GM19438 (cell line): ENCODE measurements around the gene FAM124A.

Source experiments
- ATAC-seq: cut with Tn5 transposase; IDR thresholded peaks from one replicate; pipeline ENCODE4 v1.9.1; 2021; ENCODE audit warnings: low read depth; ENCODE audit not compliant: unreplicated experiment

Gene FAM124A

GRCh38 chr13:51298812-51299211, 76.6 kb downstream of the FAM124A start:
- no peak for ATAC-seq

GRCh38 chr13:51303063-51303552, 80.9 kb downstream of the FAM124A start:
- no peak for ATAC-seq

GRCh38 chr13:51303882-51304281, 81.7 kb downstream of the FAM124A start:
- no peak for ATAC-seq

DNA sequence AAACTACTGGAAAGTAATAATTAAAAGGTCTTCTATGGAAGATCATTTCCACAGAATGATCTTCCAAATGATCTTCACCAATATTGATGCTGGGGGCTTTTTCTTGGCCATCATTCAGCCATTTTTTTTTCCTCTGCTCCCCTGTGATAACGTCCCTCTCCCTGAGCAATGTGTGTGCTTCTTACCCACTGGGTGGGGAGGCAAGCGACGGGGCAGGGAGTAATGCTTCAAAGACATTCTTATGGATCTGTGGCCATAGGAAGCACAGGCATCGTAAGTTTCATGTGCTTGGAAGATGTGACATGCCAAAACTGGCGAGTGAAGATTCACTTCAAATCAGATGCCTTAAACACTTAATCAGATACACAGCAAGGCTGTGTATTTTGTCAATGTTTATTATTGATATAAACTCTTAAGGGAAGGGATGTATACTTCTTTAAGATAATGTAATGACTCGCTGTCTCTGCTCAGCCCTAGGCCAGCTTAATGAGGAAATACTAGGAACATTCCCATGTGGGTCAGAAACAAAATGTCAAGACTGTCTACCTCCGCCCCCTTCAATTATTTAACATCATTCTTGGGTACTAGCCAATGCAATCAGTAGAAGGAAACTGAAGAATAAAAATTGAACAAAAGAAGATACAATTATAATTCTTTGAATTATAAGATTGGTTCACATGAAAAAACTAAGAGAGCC, 83.2 kb downstream of the FAM124A start:
- no peak for ATAC-seq

DNA sequence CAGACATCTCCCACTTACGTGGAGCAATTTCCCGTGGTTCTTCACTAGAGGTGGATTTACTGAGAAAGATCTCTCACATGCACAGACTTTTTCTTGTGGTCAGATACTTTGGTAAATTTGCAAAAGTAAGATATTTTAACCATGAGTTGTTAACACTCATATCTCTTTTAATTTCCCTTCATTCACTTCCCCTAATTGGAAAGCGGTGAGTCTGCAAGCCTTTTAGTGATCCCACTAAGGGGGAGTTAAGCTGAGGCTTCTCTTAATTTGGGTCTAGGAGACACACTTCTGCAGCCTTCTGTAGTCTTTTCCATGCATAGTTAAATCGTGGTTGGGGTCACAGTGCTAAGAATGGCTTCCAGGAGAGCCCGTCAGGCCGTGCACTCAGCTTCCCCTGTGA, 86.6 kb downstream of the FAM124A start:
- no peak for ATAC-seq

DNA sequence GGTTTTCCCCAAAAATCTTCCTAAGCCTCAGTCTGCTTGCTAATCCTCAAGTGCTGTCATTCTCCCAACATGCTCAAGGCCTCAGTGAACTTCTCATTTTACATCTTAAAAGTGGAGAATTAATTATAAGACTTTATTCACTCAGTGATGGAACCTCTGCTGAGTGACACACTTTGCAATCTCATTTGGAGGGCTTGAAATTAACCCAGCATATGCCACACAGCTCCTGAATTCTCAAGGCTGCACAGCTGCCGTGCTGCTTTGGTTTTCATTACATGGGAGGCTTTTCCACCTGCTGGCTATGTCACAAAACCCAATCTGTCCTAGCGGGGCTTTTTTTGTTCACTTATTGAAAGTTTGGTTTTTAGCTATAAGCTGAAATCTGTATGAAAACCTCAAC, 89.0 kb downstream of the FAM124A start:
- ATAC-seq: no peak

DNA sequence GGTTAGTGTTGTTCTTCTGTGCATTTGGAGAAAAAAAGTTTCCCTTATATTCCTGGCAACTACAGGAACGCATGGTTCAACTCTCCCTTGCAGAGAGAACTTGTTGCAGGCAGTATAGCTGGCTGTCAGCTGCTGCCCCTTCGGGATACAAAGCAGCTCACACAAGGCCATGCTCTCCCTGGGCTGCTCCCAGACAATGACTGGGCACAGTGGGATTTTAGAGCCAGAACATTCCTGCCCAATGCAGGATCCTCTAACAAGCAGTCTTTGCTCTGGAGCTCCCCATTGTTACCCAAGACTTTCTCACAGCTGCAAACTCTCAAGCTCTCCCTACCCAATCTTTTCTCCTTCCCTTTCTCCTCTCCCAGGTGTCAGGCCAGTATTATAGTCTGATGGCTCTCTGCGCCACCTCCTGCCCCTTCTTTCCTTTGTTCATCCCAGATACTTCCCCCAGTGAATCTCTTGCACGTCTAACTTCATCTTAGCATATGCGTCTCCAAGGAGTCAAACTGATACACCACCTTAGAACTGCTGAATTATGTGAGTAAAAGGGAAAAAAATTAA, 89.8 kb downstream of the FAM124A start:
- ATAC-seq: no peak

- ATAC-seq: no peak
These were observed 91.4 kb downstream of the FAM124A start for GRCh38 chr13:51313619-51314018.

GRCh38 chr13:51317262-51317661, 95.1 kb downstream of the FAM124A start:
- no peak for ATAC-seq

DNA sequence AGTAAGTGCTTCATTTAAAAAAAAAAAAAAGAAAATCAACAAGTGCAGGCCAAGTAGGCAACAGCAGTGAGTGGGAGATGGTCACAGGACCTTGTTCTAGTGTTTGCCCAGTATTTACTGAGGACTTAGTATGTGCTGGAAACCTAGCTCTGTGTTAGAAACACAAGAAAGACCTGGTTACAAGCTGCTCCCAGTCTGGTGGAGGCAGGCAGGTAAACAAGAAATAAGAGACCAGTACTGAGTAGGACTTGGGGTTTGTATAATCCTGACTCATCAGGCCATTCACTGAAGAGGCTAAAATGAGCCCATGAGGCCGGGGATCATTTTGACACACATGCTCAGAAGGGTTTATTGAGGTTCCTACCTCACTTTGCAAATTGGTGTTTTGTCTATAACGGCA, 95.8 kb downstream of the FAM124A start:
- ATAC-seq: no peak

- no peak for ATAC-seq
These were observed 96.7 kb downstream of the FAM124A start for GRCh38 chr13:51318876-51319275.

GRCh38 chr13:51321836-51322235, 99.6 kb downstream of the FAM124A start:
- ATAC-seq: no peak

DNA sequence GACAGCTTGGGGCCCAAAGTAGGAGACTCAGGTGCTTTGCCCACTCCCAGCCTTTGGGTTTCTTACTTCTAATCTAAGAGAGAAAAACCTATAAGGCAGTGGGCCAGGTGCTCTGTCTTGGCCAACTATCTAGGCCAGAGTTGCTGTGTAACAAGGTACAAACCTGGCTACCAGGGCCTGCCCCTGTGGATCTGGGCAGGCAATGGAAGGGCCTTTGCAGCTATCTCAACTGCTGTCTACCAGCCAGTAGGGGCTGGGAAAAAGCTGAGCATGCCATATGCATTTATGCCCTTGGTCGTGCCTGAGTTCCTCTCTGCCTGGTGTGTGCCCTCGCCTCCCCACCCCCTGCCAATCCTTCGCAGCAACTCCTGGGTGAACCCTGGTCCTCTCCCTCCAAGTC, 100.6 kb downstream of the FAM124A start:
- ATAC-seq: no peak

- no peak for ATAC-seq
These were observed 101.8 kb downstream of the FAM124A start for GRCh38 chr13:51323824-51324511.

GRCh38 chr13:51324714-51325420, 102.7 kb downstream of the FAM124A start:
- no peak for ATAC-seq

DNA sequence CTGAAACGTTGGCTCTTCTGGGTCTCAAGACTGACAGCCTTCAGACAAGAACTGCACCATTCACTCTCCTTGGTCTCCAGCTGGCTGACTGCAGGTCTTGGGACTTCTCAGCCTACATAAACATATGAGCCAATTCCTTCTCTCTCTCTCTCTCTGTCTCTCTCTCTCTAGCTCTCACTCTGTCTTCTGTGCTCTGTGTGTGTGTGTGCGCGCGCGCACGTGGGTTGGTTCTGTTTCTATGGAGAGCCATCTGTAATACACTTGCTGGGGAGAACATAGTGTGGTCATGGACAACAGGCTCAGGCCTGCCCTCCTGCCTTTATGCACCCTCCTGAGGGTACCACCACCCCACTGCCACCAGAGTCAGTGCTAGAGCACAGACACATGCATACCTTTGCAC, 103.6 kb downstream of the FAM124A start:
- ATAC-seq: no peak

DNA sequence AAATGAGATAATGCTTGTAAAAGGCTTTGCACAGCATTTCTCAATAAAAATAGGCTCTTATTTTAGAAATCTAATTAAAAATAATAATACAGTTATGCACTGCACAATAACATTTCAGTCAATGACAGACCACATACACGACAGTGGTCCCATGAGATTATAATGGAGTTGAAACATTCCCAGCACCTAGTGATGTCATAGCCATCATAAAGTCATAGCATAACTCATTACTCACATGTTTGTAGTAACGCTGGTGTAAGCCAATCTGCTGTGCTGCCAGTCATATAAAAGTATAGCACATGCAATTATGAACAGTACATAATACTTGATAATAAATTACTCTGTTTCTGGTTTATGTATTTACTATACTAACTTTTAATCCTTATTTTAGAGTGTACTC, 104.6 kb downstream of the FAM124A start:
- no peak for ATAC-seq

DNA sequence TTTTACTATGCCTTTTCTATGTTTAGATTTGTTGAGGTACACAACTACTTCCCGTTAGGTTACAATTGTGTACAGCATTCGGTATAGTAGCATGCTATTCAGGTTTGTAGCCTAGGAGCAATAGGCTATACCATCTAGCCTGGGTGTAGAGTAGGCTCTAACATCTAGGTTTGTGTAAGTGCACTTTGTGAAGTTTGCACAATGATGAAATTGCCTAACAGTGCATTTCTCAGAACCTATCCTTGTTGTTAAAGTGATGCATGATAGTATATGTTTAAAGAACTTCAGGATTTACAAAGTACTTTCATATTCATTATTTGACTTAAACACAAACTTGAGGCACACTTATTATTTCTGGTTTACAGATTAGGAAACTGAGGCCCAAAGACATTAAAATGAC, 105.8 kb downstream of the FAM124A start:
- no peak for ATAC-seq

DNA sequence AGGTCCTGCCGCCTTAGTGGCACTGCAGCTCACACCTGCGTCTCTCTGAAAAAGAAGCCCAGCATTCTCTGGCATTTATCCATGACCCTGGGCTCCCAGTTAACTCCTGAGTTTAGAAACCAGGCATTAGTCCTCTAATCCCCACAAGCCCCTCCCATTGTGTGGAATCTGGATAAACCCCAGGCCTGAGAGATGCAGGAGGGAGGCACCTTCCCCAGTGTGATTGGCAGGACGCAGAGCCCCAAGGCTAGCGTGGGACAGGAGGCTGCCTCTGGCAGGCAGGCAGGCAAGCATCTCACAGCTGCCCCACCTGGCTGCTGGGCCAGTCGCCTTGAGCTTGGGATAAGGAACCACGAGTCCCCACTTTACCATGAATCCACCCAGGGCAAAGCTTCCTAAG, 106.3 kb downstream of the FAM124A start:
- ATAC-seq: no peak

DNA sequence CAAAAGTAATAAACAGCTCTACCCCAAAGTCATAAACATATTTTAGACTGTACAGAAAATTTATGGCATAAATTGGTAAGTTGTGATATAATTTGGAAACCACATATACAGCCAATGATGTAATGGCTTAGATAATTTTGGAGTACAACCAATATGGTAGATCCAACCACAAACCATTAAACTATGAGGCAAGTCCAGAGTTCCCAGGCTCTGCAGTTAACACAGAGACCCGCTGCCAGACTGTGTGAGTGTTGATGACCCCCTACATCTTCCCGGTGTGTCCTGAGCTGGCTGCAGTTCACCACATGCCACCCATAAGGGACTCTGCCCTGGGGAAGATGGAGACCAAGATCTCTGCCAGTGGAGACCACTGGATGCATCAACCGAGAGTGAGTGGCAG, 107.4 kb downstream of the FAM124A start:
- ATAC-seq: no peak

DNA sequence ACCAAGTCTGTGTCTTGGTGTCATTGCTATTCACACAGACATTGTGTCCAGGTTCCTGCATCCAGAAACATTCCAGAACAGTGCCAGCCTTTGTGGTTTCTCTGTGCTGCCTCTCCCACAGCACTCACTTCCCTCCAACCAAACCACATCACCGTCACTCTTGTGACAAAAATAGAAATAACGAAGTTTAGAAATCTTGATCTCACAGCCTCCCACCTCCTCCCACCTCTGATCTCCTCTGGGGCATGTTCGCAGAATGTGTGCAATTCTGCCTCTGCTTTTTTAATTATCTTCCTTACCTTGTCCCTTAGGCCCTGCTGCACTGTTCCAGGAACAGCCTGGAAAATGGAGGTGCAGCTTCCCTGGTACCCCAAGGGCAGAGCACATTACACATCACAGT, 108.6 kb downstream of the FAM124A start:
- ATAC-seq: no peak
